COLO668 (cell line): Measurements from ENCODE around the gene NCSTN.

Source experiments
- DNase-seq: peaks from one replicate; lab custom pipeline; 2025; ENCODE audit not compliant: unreplicated experiment; lab: John Stamatoyannopoulos, UW

The NCSTN gene

DNA sequence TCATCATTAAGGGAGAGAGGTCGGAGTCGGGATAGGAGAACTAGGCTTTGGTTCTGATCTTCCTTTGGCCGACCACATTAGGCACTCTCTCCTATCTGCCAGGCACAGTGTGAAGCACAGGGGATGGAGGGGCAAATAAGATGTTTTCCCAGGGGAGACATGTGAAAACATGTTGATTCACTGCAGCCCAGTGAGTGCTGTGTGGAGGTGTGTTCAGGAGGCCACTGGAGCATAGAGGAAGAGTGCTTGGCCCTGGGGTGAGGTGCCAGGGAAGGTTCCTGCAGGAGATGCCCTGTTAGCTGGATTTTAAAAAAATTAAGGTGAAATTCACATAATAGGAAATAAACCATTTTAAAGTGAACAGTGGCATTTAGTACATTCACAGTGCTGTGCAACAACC lies 60.9 kb downstream of the NCSTN start:
- no peak for DNase-seq

DNA sequence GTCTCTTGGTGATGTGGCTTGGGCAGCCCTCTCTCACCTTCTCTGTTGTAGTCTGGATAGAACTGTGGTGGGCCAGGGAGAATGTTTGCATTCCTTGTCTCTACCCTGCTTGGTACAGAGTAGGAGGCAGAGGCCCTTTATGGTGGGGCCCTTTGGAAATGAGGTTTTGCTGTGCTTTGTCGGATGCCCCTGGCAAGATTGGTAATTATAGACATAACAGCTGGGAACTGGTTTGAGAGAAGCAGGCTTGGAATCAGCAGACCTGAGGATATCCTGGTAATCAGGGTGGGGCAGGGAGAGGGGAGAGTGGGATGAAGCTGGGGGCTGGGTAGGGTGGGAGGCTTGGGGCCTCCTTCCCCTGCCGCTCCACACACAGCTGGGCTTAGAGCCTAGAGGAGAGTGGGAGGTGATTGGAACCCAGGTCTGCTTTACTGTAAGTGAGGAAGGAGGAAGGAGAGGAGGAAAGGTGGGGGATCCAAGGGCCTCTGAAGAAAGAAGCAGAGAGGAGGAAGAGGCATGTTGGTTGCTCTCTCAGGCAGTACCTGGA lies 62.2 kb downstream of the NCSTN start:
- no peak for DNase-seq

DNA sequence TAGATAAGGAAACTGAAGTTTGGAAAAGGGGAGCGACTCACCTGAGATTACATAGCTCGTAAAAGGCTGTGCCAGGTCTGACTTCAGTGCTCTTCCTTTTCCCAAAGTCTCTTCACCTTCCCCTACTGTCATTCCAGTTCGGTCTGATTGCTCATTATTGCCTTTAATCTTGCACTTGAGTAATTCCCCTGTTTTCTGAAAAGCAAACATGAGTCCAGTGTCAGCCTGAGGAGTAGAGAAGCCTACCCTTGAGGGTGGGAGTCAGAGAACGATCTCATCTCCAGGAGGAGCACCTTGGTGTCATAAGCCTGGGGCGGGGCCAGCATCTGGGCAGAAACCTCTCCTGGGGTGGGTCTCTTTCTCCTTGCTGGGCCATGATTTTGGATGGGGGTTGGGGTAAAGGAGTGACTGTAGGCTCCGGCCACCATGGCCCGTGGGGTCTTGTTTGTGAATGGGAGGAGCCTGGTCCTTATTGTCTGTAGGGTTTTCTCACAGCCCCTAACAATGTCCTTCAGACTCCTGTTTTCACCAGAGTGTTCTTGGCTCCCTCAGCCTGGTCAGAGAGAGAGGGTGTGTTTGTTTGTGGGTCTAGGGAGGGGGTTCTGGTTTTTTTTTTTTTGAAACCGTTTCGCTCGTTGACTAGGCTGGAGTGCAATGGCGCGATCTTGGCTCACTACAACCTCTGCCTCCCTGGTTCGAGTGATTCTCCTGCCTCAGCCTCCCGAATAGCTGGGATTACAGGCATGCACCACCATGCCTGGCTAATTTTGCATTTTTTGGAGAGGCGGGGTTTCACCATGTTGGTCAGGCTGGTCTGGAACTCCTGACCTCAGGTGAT lies 63.2 kb downstream of the NCSTN start:
- no peak for DNase-seq

DNA sequence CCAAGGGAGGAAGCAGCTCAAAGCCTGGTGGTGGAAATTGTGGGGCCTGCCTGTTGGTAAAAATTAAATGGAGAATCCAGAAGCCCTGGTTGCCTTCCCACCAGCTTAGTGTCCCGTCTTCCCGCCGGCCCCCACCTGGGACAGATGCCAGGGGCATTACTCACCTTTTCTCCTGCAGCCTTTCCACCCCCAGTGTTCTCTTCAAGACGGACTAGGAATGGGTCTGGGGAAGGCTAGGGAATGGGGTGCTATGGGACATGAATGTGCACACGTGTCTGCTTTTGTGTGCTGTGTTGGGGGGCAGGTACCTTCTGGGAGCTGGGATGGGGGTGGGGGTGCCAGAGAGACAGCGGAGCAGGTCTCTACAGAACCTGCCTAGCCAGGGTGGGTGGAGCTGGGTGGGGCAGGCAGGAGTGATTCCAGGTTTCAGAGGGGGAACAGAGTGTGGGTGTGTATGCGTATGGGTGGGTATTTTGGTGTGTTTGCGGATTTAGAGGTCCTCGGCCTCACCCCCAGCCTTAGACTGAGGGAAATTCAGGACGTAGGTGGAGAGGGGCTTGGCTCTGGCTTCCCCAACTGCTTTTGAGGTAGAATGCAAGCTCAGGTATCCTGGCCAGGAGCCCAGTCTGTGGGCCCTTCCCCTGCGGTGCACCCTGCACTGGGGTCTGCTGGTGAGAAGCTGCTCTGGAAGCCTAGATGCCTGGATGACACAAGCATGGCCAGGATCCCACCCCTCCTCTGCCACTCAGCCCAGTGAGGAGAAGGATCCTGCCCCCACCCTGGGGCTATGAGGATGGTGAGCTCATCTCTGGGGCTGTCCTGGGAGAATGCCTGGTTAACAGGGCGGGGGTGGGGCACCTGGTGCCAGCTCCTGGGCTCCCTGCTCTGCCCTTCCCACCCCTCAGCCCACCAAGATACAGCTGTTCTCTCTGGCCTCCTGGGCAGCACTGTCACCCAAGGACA lies 64.9 kb downstream of the NCSTN start:
- no peak for DNase-seq
